ENCODE results near the gene MRPS27. TPM values are rescaled to one million over a fixed set of nuclear protein-coding genes. Genes with fewer than 3 reads are reported as not detected.

The MRPS27 gene
- total RNA-seq, 1 experiment from 2014 or later: 61.2 TPM

DNA sequence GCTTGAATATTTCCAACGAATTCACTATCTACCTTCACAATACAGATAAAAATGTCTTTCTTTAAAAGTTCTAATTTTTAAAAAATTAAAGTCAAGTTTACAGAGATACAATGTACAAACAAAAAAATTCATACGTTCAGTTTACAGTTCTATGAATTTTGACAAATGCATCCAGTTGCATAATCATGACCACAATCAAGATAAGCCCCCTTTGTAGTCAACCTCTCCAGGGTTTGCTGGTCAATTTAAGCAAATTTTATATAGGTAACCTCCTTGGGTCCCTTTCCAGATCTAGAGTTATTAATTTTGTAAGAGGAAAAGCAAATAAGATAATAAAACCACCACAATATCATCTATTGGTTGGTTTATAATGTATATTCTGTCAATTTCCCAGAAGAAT is 76.3 kb downstream of the MRPS27 start:
- Mint-ChIP-seq H3K9me3 (ENCODE audit: low read depth, unreplicated experiment) (no peaks in the 10 kb centered on the region), H3K36me3 (ENCODE audit: insufficient read depth, unreplicated experiment) (no peaks in the 10 kb centered on the region), H3K27ac (ENCODE audit: unreplicated experiment) (no peak overlapping the region), H3K4me3 (ENCODE audit: low read depth, unreplicated experiment) (no peak overlapping the region), H3K27me3 (ENCODE audit: unreplicated experiment) (no peaks in the 10 kb centered on the region), H3K4me1 (ENCODE audit: low read depth, unreplicated experiment) (peaks cover 25% of the 10 kb centered on the region)
- CTCF ChIA-PET: no interaction called here
- DNase-seq: no peak
- TF ChIP-seq CTCF (IDR thresholded peaks at IDR 0.05; ENCODE audit: unreplicated experiment): no peak
- no TSS peak for BruUV-seq (replicated peaks)
- intact Hi-C loops (cut with micrococcal nuclease; ENCODE audit: unreplicated experiment): no loop called here

GRCh38 chr5:72242796-72243475 is 77.1 kb downstream of the MRPS27 start:
- intact Hi-C loops (cut with micrococcal nuclease; ENCODE audit: unreplicated experiment): no loop called here
- H3K4me1 Mint-ChIP-seq (ENCODE audit: low read depth, unreplicated experiment): peaks cover 25% of the 10 kb centered on the region
- H3K4me3 Mint-ChIP-seq (ENCODE audit: low read depth, unreplicated experiment): no peak overlapping the region
- CTCF ChIA-PET: interaction anchor here (0.7 kb wide), 1 partner anchor 21 kb away, joined by 5 read pairs; no protein-coding TSS in a partner anchor
- no peaks in the 10 kb centered on the region for H3K27me3 Mint-ChIP-seq (ENCODE audit: unreplicated experiment)
- no peak for TF ChIP-seq CTCF (IDR thresholded peaks at IDR 0.05; ENCODE audit: unreplicated experiment)
- H3K9me3 Mint-ChIP-seq (ENCODE audit: low read depth, unreplicated experiment): no peaks in the 10 kb centered on the region
- BruUV-seq (replicated peaks): no TSS peak
- H3K36me3 Mint-ChIP-seq (ENCODE audit: insufficient read depth, unreplicated experiment): no peaks in the 10 kb centered on the region
- no peak for DNase-seq
- no peak overlapping the region for H3K27ac Mint-ChIP-seq (ENCODE audit: unreplicated experiment)

DNA sequence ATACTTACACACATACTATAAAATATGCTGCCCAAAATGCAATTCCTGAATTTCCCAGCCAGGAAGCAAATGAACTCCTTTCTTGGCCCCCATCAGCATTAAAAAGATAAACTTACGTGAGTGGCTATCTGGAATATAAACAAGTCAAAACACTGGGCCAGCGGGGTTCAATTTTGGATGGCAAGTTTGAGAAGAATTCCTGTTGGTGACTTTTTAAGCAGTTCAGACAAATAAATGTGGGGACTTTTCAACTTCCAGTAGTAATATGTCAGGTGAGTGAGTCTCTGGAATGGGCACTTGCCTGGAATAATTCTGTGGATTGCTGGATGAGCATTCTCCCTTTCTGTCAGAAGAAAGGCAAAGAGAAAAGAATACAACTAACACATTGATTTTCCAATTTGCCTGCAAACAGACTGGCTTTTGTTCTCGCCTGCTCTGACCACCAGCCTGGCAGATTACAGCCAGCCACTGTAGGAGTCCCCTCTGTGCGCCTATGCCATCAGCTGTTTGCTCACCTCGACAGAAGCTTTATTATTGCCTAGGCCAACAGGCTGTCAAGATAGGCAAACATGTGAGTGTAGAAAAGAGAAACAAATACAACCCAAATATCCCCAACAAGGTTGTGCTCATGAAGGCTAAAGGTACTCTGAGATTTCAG is 78.6 kb downstream of the MRPS27 start:
- H3K4me1 Mint-ChIP-seq (ENCODE audit: low read depth, unreplicated experiment): peaks cover 25% of the 10 kb centered on the region

DNA sequence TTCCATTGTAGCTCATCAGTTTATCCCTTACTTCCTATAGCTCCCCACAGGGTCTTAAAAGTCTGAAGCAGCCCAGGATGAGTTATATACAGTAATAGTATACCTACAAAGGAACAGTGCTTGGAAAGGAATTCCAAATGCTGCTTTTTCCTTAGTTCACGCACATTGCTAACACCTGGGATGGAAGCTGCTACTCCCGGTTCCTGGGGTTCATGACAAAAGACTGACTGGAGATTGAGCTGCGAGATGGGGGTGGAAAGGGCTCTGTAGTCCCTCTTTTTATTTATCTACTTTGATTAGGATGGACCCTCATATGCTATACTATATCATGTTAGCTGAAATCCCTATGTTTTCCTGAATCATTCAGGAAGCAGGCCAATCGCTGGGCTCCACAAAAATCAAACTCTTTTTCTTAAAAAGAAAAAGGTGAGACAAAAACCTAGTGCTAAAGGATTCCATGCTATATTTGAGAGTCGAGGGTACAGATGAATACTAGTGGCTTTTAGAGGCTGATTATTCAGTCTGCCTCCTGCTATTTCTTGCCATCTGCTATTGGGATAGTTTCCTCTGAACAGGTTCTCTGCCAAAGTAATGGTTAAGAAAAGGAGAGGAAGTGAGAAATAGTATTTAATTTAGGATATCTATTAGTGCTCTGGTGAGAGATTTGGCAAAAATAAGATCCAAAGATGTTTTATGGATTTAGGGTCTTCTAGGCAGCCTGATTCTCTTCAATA is 81.2 kb downstream of the MRPS27 start:
- CTCF ChIA-PET: no interaction called here

More for the DNA sequence above, 78.6 kb downstream of the MRPS27 start:
- no TSS peak for BruUV-seq (replicated peaks)
- no peak overlapping the region for H3K4me3 Mint-ChIP-seq (ENCODE audit: low read depth, unreplicated experiment)
- no peaks in the 10 kb centered on the region for H3K36me3 Mint-ChIP-seq (ENCODE audit: insufficient read depth, unreplicated experiment)
- peak; percentile 31 for DNase-seq
- H3K27ac Mint-ChIP-seq (ENCODE audit: unreplicated experiment): no peak overlapping the region
- H3K9me3 Mint-ChIP-seq (ENCODE audit: low read depth, unreplicated experiment): no peaks in the 10 kb centered on the region
- no peaks in the 10 kb centered on the region for H3K27me3 Mint-ChIP-seq (ENCODE audit: unreplicated experiment)
- CTCF ChIA-PET: no interaction called here
- TF ChIP-seq CTCF (IDR thresholded peaks at IDR 0.05; ENCODE audit: unreplicated experiment): no peak
- intact Hi-C loops (cut with micrococcal nuclease; ENCODE audit: unreplicated experiment): no loop called here

More for the DNA sequence above, 81.2 kb downstream of the MRPS27 start:
- Mint-ChIP-seq H3K4me1 (ENCODE audit: low read depth, unreplicated experiment) (peaks cover 17% of the 10 kb centered on the region), H3K36me3 (ENCODE audit: insufficient read depth, unreplicated experiment) (no peaks in the 10 kb centered on the region), H3K27me3 (ENCODE audit: unreplicated experiment) (no peaks in the 10 kb centered on the region), H3K9me3 (ENCODE audit: low read depth, unreplicated experiment) (no peaks in the 10 kb centered on the region), H3K4me3 (ENCODE audit: low read depth, unreplicated experiment) (no peak overlapping the region), H3K27ac (ENCODE audit: unreplicated experiment) (no peak overlapping the region)
- BruUV-seq (replicated peaks): no TSS peak
- no peak for TF ChIP-seq CTCF (IDR thresholded peaks at IDR 0.05; ENCODE audit: unreplicated experiment)
- intact Hi-C loops (cut with micrococcal nuclease; ENCODE audit: unreplicated experiment): no loop called here
- DNase-seq: no peak

Data from Calu3 (cell line).